Measurements from ENCODE around the gene TEX101.

DNA sequence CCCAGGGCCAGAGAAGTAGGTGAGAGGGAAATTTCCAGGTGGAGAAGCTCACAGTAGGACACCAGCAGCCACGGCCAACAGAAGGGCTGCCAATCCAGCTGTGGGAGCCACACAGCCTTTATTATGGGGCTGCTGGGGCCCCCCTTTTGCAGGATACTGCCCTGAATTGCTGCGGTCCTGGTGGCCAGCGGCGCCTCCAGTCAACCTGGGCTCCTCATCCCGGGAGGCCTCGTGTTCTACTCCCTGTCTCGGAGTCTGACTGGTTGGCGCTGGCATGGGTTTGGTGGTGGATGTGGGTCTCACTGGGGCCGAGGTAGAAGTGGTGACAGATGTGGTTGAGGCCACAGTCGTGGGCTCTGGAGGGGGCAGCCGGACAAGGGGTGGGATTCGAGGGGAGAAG lies 46.6 kb downstream of the TEX101 start:
- TF ChIP-seq, protein P1, sequence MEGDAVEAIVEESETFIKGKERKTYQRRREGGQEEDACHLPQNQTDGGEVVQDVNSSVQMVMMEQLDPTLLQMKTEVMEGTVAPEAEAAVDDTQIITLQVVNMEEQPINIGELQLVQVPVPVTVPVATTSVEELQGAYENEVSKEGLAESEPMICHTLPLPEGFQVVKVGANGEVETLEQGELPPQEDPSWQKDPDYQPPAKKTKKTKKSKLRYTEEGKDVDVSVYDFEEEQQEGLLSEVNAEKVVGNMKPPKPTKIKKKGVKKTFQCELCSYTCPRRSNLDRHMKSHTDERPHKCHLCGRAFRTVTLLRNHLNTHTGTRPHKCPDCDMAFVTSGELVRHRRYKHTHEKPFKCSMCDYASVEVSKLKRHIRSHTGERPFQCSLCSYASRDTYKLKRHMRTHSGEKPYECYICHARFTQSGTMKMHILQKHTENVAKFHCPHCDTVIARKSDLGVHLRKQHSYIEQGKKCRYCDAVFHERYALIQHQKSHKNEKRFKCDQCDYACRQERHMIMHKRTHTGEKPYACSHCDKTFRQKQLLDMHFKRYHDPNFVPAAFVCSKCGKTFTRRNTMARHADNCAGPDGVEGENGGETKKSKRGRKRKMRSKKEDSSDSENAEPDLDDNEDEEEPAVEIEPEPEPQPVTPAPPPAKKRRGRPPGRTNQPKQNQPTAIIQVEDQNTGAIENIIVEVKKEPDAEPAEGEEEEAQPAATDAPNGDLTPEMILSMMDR (IDR thresholded peaks at IDR 0.05) = no peak
- no peak for TF ChIP-seq ZFX (IDR thresholded peaks at IDR 0.05; ENCODE audit: borderline replicate concordance)

Data from 22Rv1 (cell line).